ENCODE results near the gene IRX2. TPM values are rescaled to one million over a fixed set of nuclear protein-coding genes. Genes with fewer than 3 reads are reported as not detected.

The IRX2 gene
- polyA plus RNA-seq, 12 donors: 0.11 to 44.9 (median 0.22) TPM; not detected in 3

- DNase-seq: no peak
These were observed 9.5 kb downstream of the IRX2 start for GRCh38 chr5:2741956-2742355.

- DNase-seq: no peak
These were observed 10.5 kb downstream of the IRX2 start for GRCh38 chr5:2740876-2741555.

DNA sequence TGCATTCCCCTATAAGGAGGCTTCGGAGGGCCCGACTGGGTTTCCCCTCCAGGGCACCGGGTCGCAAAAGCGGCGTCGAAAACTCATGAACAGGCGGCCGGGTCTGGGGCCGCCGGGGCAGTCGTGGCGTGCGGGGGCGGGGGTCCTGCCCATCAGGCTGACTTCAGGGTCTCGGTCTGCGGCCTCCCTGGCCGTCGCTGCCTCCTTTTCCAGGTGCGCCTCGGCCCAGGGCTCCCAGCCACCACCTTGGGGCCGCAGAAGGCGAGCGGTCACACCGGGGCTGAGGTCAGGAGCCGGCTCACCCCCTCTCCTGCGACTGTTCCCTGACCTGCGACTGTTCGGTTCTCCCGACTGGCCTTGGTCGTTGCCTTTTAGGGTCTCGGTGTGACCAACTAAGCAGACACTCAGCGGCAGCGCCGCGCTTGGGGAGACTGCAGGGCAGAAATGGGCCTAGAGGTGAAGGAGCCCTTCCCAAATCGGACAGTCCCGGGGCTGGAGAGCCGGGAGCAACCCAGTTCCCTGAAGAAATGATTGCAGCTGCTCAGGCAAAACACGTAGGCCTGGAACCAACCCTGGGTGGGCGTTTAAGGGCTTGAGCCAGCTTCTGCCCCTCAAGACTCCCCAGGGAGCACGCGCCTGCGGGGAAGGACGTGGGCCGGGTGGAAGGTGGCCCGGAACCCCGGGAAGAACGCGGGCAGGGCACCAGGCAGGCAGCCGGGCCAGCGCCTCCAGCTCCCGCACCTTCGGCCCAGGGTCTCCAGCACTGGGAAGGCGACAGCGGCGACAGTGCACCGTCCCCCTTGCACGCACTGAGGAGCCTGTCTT, 11.2 kb downstream of the IRX2 start:
- DNase-seq: no peak

DNA sequence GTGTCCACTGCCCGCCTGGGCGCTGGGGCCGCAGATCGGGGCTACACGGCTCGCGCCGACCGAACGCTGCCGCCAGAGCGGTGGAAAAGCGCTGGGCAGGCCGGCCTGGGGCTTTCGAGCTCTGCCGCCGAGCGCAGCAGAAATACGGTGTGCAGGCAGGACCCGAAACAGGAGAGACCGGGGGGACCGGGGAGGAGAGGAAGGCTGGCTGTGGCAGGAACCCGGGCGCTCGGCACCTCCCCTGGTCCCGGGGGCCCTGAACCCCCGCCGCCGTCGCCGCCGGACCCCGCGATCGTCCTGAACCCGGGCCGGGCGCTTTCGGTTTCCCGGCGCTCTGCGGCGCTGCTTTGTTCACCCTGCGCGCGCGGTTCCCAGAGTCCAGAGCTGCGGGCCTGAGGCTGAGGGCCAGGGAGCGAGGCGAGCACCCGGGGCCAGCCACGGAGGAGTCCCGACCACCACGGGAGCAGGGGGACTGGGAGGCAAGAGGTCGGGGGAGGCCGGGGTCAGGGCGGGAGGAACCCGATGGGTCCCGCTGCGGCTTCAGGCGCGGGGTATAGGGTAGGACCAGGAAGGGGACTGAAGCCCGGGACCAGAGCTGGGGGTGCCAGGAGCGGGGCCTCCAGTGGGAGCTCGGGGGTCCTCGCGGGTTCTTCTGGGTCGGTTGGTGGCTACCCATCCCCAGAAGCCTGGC, 12.0 kb downstream of the IRX2 start:
- DNase-seq: no peak

GRCh38 chr5:2738700-2739359, 12.6 kb downstream of the IRX2 start:
- no peak for DNase-seq

- DNase-seq: no peak
These were observed 13.2 kb downstream of the IRX2 start for GRCh38 chr5:2738156-2738699.

GRCh38 chr5:2737273-2738155, 14.0 kb downstream of the IRX2 start:
- DNase-seq: no peak

DNA sequence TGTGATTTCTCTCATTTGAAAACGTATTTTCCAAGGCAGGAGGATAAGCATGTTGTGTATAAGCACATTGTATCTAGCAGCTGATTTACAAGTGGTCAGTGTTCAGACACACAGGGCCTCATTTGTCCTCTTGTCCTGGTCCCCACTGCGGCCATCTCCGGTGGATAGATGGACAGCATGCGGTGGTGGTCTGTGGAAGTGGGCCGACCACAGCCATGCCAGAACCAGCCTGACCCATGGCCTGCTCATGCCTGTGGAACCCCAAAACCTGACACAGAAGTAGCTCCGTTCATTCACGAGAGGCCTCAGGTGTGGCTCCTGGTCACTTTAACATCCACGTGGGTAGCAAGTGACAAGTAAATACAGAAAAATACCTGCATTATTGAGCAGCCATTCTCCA, 14.6 kb downstream of the IRX2 start:
- DNase-seq: no peak

GRCh38 chr5:2735996-2736395, 15.5 kb downstream of the IRX2 start:
- DNase-seq: no peak

- DNase-seq: no peak
These were observed 18.6 kb downstream of the IRX2 start for GRCh38 chr5:2732850-2733249.

DNA sequence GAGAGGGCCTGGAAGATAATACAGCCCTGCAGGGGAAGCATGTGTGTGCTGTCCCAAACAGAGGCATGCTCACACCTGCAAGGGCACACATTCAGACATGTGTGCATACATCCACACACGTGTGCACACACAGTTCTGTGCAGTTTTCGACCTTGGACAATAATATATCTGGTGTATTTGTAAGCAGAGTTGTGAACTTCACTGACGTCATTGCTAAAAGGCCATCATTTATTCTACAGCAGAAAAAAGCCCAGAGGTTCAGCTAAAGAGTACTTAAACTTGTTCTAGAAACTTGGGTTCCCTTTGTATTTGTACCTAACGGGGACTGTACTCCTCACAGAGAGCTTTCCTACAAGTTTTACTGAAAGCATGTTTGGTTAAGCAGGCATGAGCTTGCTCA, 19.5 kb downstream of the IRX2 start:
- DNase-seq: no peak

DNA sequence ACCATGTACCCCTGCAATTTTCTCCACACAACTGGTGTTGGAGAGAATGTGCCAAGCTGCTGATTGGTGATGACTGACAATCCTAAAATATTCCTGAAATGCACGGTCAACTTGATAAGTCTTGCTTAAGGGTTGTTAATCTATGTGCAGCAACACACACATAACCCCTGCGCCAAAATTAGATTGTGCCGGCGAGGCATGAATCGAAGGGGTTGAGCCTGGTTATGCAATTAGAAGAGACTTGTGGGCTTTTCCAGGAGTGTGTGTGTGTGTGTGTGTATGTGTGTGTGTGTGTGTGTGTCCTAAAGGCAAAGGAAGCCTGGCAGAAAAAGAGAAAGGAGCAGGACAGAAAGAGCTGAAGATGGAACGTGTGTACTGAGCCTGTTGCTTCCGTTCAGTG, 22.3 kb downstream of the IRX2 start:
- no peak for DNase-seq

- no peak for DNase-seq
These were observed 23.9 kb downstream of the IRX2 start for GRCh38 chr5:2727550-2727949.

- no peak for DNase-seq
These were observed 25.3 kb downstream of the IRX2 start for GRCh38 chr5:2725980-2726765.

DNA sequence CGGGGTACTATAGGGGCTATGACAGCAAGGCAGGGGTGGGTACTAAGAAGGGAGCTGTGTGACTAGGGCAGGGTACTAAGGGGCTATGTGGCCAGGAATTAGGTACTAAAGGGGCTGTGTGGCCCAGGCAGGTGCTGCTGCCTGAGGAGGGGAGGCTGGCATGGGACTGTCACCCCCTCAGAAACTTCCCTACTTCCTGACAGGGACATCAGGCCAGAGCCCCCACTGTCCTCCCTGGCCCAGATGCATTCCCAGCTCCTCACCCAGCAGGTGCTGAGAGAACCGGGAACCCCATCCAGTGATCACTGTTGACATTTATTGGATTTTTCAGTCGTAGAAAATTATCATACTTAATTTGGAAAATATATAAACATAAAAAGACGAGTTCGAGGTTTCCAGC, 26.6 kb downstream of the IRX2 start:
- DNase-seq: no peak

GRCh38 chr5:2724031-2724581, 27.4 kb downstream of the IRX2 start:
- no peak for DNase-seq

GRCh38 chr5:2722901-2723300, 28.6 kb downstream of the IRX2 start:
- DNase-seq: no peak

GRCh38 chr5:2721385-2722138, 29.9 kb downstream of the IRX2 start:
- DNase-seq: no peak

DNA sequence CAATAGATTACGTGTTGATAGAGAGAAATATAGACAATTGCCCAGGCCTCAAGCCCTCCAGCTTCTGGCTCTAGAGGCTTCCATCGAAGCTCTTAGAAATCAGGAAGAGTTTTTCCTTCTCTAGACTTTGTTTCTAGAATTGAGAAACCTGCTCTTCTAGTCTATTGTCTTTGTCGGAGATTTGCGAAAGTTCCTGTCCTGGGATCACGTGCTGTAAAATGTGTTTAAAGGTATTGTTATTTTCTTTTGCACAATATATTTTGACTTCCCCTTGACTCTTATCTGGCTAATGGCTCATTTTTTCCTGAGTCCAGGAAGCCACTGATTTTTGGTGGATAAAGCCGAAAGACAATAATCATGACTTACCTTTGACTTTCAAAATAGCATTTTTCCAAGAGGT, 32.1 kb downstream of the IRX2 start:
- DNase-seq: no peak
